CD4-positive, alpha-beta T cell treated with Interleukin-12 subunit alpha and Interleukin-12 subunit beta, for 1 hour (primary cell): Measurements from ENCODE around the gene GRIN3B.
"Not testable (repeated sequence)": the region's sequence is repeated elsewhere in the genome, so short reads cannot be mapped to it uniquely, and the experiment has no call there.

Experiments used
- DNase-seq: peaks from one replicate; pipeline ENCODE4 v3.0.0-alpha.2; 2020

Gene GRIN3B, protein sequence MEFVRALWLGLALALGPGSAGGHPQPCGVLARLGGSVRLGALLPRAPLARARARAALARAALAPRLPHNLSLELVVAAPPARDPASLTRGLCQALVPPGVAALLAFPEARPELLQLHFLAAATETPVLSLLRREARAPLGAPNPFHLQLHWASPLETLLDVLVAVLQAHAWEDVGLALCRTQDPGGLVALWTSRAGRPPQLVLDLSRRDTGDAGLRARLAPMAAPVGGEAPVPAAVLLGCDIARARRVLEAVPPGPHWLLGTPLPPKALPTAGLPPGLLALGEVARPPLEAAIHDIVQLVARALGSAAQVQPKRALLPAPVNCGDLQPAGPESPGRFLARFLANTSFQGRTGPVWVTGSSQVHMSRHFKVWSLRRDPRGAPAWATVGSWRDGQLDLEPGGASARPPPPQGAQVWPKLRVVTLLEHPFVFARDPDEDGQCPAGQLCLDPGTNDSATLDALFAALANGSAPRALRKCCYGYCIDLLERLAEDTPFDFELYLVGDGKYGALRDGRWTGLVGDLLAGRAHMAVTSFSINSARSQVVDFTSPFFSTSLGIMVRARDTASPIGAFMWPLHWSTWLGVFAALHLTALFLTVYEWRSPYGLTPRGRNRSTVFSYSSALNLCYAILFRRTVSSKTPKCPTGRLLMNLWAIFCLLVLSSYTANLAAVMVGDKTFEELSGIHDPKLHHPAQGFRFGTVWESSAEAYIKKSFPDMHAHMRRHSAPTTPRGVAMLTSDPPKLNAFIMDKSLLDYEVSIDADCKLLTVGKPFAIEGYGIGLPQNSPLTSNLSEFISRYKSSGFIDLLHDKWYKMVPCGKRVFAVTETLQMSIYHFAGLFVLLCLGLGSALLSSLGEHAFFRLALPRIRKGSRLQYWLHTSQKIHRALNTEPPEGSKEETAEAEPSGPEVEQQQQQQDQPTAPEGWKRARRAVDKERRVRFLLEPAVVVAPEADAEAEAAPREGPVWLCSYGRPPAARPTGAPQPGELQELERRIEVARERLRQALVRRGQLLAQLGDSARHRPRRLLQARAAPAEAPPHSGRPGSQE

GRCh38 chr19:1000095-1000494 is at the start of gene GRIN3B:
Gene GRIN3B (plus strand): TSS chr19:1000419. CDS start chr19:1000438, 19 bp downstream.
- DNase-seq, result peak; percentile 71

DNA sequence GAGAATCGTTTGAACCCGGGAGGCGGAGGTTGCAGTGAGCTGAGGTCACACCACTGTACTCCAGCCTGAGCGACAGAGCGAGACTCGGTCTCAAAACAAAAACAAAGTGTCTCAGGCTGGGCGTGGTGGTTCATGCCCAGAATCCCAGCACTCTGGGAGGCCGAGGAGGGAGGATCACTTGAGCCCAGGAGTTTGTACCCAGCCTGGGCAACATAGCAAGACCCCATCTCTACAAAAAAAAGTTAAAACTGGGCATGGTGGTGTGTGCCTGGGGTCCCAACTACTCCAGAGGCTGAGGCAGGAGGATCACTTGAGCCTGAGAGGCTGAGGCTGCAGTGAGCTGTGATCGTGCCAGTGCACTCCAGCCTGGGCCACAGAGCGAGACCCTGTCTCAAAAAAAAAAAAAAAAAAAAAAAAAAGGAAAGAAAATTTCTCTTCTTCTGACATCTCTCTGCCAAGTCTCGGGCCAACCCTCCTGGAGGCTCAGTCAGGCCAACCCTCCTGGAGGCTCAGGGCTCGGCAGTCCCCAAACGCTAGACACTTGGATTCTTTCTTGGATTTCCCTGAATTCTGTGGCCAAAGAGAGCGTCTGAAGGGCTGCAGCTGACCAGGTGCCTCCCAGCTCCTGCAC is 48.1 kb upstream of the GRIN3B start:
- no peak for DNase-seq

DNA sequence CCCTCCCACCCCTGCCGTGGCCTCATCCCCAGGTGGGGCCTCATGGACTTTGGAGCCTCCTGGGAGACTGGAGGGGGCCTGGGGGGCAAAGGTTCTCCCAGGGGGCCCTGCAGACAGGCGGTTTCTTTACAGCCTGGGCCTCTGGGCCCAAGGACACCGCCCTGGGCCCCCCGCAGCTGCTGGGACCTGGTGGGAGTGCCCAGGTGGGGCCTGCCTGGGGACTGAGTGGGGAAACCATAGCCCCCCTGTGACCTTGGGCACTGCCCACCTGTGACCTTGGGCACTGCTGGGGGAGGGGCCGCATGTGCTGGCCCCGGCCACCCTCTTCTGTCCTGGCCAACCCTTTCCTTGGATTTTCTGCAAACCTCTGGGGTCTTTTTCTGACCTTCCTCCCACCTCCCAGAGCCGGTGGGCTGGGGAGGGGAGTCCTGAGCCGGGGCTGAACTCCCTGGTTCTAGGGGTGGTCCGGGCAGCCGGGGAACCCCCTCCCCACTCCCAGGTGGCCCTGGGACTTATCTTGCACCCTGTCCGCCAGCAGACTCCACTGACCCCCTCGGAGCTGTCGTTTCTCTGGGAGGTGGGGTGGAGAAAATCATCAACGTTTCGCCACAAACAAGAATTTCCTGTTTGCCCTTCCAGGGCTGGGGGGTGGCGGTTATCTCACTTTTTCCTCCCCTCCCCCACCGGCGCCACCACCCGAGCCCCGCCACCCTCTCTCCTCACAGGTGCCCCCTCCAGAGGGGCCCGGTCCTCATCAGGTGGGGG is 47.4 kb upstream of the GRIN3B start:
- DNase-seq, result peak; percentile 30

GRCh38 chr19:953445-954271 is 46.6 kb upstream of the GRIN3B start:
- no peak for DNase-seq

DNA sequence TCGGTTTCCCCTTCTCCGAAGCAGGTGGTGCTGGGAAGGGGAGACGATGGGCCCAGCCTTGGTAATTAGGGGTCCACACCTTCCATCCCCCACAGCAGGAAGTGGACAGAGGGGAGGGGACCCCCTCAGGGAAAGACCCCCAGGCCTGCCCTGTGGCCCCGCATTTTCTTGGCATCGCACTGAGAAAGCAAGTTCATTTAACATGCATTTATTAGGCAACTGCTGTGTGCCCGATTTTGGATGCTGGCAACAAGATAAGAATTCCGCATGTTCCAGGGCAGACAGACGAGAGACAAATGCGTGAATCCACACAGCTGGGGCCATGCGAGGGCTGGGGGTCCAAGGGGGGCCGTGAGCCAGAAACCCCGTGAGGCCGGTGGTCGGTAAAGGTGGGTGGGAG is 45.9 kb upstream of the GRIN3B start:
- DNase-seq, result no peak

- DNase-seq, result no peak
Measured at GRCh38 chr19:954672-955494, 45.3 kb upstream of the GRIN3B start.

DNA sequence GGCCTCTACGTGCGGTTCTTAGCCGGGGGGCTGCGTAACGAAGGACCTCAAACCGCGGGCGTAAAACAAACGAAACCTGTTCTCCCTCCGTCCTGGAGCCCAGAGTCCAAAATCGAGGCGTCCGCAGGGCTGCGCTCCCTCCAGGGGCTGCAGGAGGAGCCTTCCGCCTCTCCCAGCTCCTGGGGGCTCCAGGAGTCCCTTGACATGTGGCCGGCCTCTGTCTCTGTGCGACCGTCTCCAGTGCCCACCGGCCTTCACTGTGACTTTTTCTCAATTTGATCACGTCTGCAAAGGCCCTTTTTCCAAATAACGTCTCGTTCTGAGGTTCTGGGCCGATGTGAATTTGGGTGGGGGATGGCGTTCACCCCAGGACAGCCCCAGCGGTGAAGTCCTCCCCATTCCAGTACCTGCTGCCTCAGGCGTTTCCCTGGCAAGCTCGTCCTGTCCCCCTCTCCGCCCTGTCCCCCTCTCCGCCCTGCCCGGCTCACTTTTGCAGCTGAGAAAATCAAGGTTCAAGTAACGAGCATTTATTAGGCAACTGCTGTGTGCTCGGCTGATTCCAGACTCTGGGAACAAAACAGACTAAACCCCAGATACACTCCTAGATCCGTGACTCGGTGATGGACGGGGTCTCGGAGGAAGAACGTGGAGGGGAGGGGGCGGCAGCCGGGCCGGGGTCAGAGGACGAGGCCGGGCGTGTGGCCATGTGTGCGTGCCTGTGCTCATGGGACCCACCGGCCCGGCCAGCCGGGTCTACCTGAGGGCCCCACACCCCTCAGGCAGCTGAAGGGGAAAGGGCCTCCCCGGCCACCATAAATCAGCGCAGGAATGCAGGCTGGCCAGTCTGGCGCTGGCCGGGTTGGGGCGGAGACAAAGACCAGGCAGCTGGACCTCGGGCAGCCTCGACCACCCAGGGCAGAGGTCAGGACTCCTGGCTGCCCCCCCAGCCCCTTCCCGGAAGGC is 44.1 kb upstream of the GRIN3B start:
- DNase-seq, result no peak

DNA sequence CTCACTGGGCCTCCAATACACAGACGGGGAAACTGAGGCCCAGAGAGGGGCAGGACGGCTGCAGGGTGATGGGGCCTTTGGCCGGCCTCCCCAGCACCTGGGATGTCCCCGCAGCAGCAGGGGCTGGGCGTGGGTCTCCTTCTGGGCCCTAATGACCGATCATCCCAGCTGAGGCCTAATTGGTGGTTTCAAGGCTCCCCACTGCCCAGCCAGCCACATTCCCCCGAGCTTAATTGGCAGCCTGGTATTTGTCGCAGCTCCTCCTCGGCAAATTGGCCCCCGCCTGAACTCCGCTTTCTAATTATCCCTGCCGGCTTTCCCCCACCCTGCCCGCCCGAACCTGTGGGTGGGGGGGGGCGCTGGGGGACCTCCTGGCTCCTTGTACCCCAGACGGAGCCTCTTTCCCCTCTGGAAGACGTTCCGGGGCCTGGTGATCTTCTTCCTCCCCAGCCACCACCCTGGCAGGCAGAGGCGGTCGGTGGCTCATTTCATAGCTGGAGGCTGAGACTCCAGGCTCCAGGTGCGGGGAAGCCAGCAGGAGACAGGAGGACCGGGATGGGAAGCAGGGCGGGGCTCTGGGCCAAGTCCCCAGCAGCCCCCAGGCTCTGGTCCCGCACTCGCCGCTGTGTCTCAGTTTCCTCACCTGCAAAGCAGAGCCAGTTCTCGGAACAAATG is 43.3 kb upstream of the GRIN3B start:
- DNase-seq, result no peak

DNA sequence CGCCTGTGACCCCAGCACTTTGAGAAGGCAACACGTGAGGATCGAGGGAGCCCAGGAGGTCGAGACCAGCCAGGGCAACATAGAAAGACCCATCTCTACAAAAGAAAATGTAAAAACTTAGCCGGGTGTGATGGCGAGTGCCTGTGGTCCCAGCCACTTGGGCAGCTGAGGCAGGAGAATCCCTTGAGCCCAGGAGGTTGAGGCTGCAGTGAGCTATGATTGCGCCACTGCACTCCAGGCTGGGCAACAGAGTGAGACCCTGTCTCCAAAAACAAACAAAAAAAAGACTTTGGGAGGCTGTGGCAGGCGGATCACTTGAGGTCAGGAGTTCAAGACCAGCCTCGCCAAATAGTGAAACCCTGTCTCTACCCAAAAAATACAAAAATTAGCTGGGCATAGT is 42.6 kb upstream of the GRIN3B start:
- DNase-seq, result not testable (repeated sequence)

DNA sequence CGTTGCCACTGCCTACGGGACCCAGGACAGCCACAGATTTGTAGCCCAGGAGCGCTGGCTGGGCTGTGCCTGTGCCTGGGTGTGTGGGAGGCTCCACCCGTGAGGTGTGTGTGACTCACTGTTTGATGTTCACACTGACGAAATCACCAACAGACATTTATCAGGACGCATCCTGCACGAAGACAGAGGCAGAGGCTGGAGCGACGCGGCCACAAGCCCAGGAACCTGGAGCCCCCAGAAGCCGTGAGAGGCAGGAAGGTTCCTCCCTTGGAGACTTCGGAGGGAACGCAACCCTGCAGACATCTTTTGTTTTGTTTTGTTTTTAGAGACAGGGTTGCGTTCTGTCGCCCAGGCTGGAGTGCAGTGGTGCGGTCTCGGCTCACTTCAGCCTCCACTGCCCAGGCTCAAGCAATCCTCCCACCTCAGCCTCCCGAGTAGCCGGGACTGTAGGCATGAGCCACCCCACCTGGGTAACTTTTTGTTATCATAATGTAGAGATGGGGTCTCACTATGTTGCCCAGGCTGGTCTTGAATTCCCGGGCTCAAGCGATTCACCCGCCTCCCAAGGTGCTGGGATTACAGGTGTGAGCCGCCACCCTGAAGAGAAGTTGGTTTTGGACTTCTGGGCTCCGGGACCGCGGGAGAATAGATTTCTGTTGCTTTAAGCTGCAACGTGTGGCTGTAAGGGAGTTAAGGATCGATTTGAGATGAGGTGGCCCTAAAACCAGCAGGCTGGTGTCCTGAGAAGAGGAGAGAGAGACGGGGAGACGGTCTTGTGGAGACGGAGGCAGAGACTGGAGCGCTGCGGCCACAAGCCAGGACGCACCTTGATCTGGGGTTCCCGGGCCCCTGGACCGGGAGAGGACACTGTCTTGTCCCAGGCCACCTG is 41.0 kb upstream of the GRIN3B start:
- DNase-seq, result no peak

GRCh38 chr19:960020-960419 is 40.2 kb upstream of the GRIN3B start:
- DNase-seq, result no peak

DNA sequence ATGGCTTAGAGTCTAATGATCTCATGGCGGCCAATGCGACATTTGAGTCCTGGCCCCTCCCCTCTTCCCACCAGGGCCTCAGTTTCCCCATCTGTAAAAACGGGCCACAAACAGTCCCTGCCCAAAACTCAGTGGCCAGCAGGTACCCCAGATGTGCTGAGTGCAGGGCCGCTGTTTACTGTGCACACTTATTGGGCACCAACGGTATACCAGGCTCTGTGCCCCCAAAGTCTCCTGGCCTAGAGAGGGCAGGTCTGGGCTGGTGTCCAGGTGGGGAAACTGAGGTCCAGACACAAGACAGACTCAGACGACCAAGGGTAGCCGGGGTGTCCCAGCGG is 39.6 kb upstream of the GRIN3B start:
- no peak for DNase-seq

GRCh38 chr19:961866-962620 is 38.2 kb upstream of the GRIN3B start:
- no peak for DNase-seq

DNA sequence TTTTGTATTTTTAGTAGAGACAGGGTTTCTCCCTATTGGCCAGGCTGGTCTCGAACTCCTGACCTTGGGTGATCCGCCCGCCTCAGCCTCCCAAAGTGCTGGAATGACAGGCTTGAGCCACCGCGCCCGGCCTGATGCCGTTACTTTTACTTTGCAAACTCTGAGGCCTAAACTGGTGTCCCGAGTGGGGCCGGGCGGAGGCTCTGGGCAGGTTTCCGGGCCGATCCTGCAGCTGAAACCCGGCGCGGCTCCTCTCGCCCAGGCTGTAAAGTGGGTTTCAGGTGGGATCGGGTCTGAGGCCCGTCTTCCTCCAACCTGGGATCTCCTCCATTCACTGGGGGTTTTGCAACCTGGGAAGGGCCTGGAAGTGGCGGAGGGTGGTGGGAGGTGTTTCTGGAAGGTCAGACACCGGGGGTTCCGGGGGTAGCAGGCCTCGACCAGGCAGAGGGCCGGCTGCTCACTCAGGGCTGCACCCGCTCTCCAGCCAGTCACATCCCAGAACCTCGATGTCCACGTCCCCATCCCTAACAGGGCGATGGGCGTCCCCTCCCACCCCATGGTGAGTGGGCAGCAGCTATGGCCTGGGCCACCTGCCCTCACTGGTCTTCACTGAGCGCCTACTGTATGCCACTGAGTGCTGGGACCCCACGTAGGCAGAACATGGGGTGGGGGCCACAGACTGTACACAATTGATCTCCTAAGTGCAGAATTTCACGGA is 37.4 kb upstream of the GRIN3B start:
- DNase-seq, result no peak

DNA sequence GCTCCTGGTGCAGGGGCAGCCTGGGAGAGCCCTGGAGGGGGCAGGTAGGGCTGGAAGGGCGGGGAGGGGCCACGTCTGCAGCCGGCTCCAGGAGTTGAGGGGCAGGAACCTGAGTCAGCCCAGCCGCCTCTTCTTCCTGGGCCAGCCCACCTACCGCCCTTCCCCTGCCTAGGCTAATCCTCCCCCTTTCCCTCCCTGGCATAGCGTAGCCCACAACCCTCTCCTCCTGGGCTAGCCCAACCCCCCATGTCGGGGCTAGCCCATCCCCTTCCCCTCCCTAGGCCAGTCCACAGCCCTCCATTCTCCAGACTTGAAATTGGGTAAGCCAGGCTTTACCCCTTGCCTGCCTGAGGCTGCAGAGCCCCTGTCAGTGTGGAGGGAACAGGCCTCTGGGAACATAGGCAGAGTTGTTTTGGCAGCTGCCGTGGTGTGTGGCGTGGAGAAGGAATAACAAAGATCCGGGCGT is 36.7 kb upstream of the GRIN3B start:
- no peak for DNase-seq

DNA sequence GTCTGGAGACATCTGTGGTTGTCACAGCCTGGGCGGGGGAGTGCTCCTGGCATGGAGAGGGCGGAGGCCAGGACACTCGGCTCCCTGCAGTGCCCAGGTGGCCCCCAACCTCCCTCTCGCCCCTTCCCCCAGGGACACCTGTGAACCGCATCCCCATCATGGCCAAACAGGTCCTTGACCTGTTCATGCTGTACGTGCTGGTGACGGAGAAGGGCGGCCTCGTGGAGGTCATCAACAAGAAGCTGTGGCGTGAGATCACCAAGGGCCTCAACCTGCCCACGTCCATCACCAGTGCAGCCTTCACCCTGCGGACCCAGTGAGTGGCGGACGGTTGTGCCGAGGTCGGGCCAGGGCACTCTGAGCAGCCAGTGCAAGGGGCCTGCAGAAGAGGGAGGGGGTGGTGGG is 36.1 kb upstream of the GRIN3B start:
- DNase-seq, result no peak
